ENCODE results near the gene SLC50A1.
"Not testable (repeated sequence)": the region's sequence is repeated elsewhere in the genome, so short reads cannot be mapped to it uniquely, and the experiment has no call there.

SLC50A1 gene

DNA sequence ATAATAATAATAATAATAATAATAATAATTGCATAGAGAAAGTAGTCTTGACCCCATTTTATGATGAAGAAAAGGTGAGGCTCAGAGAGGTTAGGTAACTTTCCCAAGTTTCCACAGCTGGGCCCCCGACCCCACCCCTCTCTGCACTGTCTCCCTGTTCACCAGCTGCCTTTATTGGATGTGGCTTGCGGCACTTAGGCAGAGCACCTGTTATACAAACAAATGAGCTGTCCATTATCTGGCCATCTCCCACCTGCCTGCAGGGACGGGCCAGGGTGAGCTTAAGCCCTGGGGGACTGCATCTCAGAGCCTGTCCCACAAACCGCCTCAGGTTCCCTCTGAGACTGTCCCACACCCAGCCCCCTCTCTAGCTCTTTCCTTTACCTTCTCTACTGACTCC lies 18.0 kb upstream of the SLC50A1 start:
- no peak for DNase-seq (ENCODE audit: low read depth)

DNA sequence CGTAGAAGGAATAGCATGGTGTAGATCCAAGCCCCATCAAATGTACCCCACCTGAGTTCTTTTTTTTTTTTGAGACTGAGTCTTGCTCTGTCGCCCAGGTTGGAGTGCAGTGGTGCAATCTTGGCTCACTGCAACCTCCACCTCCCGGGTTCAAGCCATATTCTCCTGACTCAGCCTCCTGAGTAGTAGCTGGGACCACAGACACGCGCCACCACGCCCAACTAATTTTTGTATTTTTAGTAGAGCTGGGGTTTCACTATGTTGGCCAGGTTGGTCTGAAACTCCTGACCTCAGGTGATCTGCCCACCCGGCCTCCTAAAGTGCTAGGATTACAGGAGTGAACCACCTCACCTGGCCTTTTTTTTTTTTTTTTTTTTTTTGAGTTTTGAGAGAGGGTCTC lies 17.6 kb upstream of the SLC50A1 start:
- DNase-seq (ENCODE audit: low read depth): not testable (repeated sequence)

DNA sequence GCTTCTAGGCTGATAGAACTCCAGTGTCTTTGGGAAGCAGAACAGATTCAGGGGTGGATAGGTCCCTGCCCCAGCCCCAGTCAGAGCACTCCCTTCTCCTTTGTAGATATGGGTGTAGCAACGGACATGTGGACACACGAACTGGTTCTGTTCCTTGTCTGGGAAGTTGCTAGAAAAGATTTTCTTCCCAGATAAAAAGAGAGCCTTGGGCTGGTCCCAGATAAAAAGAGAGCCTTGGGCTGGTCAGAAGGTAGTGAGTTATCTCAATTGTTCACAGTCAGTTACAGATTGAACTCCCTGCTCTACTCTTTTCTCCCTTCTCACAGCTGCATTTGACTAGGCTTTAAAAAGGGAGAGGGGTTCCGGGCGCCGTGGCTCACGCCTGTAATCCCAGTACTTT lies 15.4 kb upstream of the SLC50A1 start:
- no peak for DNase-seq (ENCODE audit: low read depth)

DNA sequence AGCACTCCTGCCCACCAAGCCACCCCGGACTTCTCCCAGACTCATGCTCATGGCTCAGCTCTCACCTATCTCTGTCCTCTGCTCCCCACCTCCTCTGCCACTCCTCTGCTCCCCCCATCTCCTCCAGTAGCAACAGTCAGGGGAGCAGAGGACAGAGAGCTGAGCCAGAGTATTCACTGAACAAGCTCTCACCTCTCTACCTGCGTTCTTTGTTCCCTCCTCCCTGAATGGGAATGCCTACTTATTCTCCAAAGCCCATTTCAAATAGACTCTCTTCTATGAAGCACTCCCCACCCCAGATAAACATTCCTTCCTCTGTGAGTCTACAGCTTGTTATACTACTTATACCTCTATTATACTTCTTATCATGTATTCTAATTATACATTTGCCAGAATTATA lies 14.4 kb upstream of the SLC50A1 start:
- no peak for DNase-seq (ENCODE audit: low read depth)

DNA sequence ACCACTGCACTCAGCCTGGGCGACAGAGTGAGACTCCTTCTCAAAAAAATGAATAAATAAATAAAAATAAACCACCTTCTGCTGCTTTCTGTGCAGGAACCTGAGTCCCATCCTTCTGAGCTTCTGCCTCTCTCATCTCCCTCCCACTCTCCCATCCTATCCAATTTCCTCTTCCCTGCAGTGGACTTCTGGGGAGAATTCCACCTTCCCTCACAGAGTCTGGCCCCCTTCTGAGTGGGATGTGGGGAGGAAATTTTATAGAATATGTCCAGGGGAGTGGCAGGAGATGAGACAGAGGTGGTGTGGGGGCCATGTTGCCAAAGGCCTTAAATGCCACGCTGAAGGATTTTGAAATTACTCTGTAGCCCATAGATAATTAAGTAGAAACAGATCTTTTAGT lies 13.3 kb upstream of the SLC50A1 start:
- DNase-seq (ENCODE audit: low read depth): no peak

DNA sequence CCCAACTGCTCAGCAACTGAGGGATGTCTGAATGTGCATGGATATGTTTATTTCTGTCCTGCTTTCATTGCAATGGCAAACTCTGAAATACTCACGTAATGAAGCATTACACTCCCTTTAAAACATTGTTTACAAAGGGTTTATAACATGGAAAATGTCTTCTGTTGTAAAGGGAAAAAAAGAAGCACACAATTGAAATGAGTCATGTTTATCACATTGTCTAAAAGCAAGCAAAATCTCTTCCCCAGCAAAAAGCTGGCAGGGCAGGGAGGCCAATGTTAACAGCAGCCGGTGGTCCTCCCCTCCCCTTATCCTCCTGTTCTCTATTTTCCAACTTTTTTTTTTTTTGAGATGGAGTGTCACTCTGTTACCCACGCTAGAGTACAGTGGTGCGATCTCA lies 11.9 kb upstream of the SLC50A1 start:
- no peak for DNase-seq (ENCODE audit: low read depth)

DNA sequence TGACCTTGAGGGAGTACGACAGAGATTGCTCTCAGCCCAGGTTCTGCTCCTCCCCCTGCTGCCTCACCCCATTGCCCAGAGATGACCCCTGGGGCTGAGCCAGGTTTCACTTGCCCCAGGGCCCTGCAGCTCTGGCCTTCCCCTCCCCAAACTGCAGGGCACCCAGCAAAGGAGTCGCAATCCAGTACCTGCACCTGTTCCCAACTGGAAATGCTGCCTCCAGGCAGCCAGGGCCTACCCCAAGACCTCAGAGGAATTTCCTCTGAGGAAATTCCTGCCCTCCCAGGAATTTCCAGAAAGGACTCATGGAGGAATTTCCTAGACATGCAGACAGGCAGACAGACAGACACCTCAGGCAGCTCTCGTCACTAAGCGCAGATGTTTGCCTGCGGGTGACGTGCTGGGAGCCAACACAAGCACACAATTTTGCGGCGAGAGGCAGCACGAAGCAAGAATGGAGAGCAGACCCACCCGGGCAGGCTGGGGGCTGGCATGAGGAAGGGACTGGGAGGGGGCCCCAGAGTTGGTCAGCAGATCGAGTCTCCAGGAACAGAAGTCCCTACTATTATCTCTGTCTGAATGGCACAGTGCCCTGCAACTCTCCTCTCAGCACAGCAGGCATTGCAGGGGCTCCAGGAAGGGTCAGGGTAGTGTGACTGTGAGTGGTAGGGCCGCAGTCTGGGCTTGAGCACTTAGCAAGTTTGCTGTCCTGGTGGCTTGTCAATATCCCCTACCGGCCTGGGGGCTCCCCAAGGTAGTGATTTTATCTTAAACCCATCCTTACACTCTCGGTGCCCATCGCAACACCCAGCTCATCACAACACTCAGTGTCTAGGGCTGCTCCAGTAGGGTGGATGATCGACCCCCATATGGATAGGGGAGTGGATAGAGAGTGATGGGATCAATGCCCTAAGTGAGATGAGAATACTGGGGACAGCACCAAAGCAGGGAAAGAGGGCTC lies 10.9 kb upstream of the SLC50A1 start:
- DNase-seq (ENCODE audit: low read depth): peak; percentile 24

DNA sequence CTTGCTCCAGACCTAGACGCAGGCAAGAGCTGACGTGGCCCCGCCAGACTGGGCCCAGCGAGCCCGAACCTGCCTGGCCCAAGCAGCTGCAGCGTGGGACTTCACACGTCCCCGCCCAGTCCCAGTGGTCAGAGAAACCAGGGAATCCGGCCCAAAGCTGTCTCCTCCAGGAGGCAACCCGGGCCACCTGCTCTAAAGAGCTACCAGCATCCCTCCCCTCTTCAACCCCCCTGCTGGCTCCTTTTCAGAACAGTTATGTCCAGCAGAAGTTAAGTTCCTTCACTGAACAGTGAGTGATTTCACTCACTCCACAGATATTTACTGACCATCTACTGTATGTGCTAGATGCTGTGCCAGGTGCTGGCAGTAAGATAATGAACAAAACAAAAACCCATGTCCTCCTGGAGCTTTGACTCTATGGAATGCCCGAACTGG lies 10.1 kb upstream of the SLC50A1 start:
- no peak for DNase-seq (ENCODE audit: low read depth)

DNA sequence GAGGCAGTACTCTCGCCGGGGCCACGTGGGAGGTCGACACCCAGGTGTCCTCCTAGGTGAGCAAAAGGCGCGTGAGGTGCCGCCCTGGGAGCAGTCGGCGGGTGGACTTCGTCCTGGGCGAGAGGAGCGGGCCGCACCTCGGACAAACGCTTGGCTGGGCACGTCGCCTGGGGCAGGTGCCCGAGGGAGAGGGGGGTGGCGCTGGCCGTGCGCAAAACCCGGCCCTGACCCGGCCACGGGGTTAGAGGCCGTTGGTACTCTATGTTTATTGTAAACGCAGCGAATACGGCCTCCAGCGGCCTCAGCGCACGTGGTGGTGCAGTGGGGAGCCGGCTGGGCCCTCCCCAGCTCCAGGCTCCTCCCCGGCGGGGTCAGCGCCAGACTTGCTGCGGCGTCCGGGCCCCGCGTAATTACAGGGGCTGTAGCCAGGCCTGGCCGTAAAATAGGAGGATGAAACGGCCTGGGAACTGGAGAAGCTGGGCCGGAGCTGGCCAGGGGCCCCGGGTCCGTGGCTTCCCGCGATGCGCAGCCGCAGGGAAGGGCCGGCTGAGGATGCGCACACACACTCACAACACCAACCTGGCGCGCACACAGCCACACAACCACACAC lies 9.6 kb upstream of the SLC50A1 start:
- DNase-seq (ENCODE audit: low read depth): peak; percentile 25

DNA sequence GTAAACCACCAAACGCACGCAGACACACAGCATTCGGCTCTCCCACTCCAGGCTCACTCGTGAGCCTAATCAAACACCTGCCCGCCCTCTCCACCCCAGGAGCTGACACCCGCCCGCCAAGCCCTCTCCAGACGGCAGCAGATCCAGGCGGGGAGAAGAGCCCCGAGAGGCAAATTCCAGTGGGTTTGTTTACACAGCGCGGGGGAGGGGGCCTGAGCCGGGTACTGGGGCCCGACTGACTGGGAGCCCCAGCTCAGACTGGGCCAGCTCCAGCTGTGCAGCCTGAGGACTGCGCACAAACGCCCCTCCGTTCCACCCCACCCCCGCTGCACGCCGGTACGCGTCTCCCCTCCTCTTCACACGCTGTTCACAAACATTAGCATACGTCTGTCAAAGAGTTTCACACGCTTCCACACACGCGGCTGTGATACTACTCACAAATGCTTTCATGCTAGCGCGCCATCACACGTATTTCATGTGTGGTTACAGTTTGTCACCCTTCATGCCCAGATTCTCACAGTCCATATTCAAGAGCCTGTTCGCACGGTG lies 9.0 kb upstream of the SLC50A1 start:
- peak; percentile 21 for DNase-seq (ENCODE audit: low read depth)

DNA sequence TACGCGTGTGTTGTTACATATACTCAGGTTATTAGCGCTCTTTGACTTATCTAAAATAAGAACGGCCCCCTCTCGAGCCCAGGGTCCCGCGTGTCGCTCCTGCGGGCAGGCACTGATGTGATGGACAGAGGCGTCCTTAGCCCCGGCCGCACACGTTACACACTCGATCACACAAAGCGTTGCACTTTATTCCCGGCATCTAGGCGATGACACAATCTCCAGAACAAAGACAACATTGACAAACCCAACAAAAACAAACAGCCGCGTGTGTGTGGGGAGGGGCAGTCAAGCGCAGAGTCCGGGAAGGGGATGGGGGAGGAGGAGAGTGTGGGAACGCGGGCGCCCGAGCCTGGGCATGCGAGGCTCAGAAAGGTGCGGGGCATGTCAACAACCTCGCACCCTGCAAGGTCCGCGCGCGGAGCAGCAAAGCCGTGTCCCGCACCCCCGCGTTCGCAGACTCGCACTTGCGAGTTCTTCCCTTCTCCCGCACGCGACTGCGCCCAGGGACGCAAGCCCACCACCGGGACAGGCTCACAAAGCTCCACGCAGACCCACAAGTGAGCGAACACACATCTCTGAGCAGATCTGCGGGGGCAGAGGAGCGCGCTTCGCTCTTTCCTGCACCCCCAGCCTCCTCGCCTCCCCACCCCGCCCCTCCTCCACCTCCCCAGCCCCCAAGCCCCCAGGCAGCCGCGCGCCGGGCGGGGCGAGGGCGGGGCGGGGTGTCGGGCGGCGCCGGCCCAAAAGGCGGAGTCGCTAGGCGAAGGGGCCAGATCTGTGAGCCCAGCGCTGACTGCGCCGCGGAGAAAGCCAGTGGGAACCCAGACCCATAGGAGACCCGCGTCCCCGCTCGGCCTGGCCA lies 8.3 kb upstream of the SLC50A1 start, which contains the start of gene EFNA1:
Gene EFNA1, plus strand, starts transcription at position 772 of the 862 bp plus-strand sequence. CDS start 102 bp downstream, outside the sequence.
- DNase-seq (ENCODE audit: low read depth): peak; percentile 71

DNA sequence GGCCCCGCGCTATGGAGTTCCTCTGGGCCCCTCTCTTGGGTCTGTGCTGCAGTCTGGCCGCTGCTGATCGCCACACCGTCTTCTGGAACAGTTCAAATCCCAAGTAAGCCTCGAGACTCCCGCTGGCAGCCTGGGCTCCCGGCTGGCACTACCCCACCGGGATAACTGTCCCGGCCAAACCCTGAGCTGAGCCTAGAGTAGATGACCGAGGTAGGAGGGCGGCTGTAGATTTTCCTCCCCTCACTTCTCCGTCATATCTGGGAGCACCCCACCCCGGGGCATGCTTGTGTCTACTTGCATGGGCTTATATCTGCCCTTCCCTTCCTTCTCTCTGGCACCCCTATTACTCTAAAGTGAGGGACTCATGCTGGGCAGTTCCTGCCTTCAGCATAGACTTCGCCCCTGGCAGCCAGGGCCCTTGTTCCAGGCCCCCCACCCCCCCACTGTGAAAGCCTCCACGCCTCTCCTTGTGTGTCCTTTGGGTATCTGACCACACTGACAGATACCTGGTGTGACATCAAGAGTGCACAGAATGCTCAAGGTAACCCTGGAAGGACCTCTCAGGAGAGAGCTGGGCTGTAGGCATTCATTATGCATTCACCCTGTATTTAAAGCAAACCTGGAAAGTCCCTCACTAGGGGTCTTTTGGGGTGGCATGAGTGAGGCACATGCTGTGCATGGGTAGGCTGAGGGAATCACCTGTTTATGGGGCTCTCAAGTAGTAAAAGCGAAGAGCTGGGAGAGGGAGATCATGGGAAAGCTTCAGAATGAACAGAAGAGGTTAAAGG lies 7.5 kb upstream of the SLC50A1 start:
- no peak for DNase-seq (ENCODE audit: low read depth)

DNA sequence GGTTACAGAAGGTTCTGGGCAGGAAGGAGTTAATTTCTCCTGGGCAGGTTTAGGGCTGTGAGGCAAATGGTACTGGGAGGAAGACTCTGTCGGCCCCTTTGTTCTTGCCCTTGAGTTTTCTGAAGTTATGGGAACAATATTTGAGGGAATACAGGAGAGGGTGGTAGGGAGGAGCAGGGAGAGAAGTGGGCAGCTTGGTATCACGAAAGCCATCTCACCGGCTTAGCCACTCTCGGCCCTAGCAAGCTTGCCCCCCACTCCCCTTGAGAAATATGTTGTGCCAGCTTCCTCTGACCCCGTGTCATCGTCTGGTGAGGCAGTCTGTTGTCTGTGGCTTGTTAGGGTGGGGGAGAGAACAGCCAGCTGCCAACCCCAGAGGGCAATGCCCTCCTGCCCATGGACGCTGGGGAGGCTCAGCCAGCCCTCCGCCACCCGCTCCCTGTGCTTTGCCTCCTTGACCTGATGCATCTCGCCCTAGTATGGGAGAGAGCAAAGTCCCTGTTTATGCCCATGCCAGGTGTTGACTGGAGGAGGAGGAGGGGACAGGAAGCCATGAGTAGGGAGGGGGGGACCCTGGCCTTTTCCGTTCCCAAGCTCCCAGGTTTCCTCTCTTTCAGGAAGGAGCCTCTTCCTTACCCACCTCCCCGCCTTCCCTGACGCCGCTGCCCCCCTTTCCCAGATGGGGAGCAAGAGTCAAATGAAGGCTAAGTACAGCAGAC lies 6.7 kb upstream of the SLC50A1 start:
- no peak for DNase-seq (ENCODE audit: low read depth)

DNA sequence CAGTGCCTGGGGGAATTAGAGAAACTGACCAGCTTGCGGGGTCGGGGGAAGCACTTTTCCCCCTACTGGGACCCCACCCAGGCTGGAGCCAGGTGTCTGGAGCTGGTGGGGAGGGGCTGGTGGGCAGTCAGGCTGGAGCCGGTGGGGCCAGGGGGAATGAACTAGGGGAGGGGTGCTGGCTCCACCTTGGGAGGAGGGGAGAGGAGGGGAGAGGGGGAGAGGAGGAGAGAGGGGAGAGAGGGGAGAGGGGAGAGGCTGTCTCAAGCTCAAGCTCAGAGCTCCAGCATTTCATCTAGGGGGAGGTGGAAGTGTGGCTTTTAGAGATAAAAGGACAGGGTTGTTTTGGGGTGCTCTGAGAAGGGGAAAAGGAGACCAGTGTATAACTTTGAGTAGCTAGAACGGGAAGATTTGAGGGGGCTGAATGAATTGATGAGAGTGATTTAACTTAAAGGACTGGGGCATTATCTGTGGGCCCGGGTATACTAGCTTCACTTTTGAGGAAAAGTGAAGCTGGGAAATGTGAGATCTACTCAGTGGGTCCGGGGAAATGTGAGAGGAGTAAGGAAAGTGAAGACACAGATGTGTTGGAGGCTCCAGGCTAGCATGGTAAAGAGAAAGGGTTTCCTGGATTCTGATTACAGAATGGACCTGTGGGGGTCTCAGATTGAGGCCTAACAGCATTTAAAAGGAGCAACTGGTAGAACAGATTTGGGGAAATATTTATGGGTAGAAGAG lies 5.2 kb upstream of the SLC50A1 start:
- DNase-seq (ENCODE audit: low read depth): no peak

DNA sequence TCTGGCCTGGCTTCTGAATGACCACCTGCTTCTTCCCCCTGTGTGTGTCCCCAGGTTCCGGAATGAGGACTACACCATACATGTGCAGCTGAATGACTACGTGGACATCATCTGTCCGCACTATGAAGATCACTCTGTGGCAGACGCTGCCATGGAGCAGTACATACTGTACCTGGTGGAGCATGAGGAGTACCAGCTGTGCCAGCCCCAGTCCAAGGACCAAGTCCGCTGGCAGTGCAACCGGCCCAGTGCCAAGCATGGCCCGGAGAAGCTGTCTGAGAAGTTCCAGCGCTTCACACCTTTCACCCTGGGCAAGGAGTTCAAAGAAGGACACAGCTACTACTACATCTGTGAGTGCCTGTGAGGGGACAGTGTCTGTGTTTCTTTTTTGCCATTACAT lies 4.4 kb upstream of the SLC50A1 start:
- no peak for DNase-seq (ENCODE audit: low read depth)

DNA sequence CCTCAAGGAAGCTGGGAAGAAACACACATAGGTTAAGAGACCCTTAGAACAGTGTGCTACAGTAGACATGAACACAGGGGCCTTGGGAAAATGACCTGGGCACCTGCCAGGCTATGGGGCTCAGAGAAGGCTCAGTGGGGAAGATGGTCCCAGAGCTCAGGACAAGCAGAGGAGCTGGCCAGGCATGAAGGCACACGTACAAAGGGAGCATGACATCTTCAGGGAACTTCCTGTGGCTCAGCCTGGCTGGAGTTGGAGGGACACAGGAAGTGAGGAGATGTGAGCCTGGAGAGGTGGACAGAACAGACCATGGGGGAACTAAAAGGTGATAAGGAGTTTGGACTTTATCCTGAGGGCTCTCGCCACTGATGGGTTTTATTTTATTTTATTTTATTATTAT lies 3.8 kb upstream of the SLC50A1 start:
- no peak for DNase-seq (ENCODE audit: low read depth)

DNA sequence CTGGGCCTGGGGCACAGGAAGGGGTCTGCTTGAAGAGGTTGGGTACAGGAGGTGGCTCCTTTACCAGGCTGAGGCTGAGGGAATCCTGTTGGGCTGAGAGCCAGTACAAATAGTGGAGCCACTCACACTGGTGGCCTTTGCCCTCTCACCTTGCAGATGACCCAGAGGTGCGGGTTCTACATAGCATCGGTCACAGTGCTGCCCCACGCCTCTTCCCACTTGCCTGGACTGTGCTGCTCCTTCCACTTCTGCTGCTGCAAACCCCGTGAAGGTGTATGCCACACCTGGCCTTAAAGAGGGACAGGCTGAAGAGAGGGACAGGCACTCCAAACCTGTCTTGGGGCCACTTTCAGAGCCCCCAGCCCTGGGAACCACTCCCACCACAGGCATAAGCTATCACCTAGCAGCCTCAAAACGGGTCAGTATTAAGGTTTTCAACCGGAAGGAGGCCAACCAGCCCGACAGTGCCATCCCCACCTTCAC lies 1.8 kb upstream of the SLC50A1 start:
- no peak for DNase-seq (ENCODE audit: low read depth)

DNA sequence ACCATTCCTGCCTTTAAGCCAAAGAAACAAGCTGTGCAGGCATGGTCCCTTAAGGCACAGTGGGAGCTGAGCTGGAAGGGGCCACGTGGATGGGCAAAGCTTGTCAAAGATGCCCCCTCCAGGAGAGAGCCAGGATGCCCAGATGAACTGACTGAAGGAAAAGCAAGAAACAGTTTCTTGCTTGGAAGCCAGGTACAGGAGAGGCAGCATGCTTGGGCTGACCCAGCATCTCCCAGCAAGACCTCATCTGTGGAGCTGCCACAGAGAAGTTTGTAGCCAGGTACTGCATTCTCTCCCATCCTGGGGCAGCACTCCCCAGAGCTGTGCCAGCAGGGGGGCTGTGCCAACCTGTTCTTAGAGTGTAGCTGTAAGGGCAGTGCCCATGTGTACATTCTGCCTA lies 1.3 kb upstream of the SLC50A1 start:
- DNase-seq (ENCODE audit: low read depth): no peak

DNA sequence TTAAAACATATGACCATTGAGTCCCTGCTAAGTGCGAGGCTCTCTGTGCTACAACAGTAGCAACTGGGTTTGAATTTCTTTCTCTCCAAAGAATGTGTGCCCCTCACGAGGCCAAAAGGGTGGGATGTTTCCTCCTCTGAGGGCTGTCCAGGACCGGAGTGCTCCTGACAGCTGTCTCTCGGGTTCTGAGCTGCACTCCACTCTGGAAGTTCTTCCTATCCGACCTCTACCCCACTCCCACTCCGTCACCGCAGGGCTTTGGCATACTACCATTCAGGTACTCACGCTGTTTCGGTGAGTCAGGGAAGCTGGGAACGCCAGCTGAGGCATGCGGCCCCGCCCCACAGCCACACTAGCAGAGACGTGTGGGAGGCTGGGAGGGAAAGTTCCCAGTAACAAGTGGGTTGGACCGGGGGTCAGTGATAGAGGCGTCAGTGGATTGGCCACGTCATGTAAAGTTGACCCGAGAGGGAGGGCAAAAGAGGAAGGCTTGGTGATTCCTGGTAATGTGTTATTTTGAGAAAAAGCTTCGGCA lies 705 bp upstream of the SLC50A1 start:
- peak; percentile 99 for DNase-seq (ENCODE audit: low read depth)

All from amniotic epithelial cell (primary cell).